GM21529 (cell line): ENCODE results near the gene LCMT1.
"Not testable (repeated sequence)": the region's sequence is repeated elsewhere in the genome, so short reads cannot be mapped to it uniquely, and the experiment has no call there.

Source experiments
- ATAC-seq: cut with Tn5 transposase; IDR thresholded peaks from one replicate; pipeline ENCODE4 v1.9.1; 2021; ENCODE audit not compliant: unreplicated experiment

Gene LCMT1

GRCh38 chr16:25141648-25142047 is 30.1 kb downstream of the LCMT1 start:
- ATAC-seq = no peak

GRCh38 chr16:25143928-25144327 is 32.4 kb downstream of the LCMT1 start:
- no peak for ATAC-seq

- ATAC-seq = no peak
Observed at GRCh38 chr16:25148568-25149215, 37.1 kb downstream of the LCMT1 start.

GRCh38 chr16:25151996-25152395 is 40.5 kb downstream of the LCMT1 start:
- ATAC-seq = no peak

GRCh38 chr16:25155553-25156460 is 44.3 kb downstream of the LCMT1 start:
- no peak for ATAC-seq

- ATAC-seq = no peak
Observed at GRCh38 chr16:25157271-25157875, 45.8 kb downstream of the LCMT1 start.

- ATAC-seq = no peak
Observed at GRCh38 chr16:25158401-25158800, 46.9 kb downstream of the LCMT1 start.

GRCh38 chr16:25161753-25162367 is 50.3 kb downstream of the LCMT1 start:
- no peak for ATAC-seq

GRCh38 chr16:25163683-25164082 is 52.1 kb downstream of the LCMT1 start:
- no peak for ATAC-seq

GRCh38 chr16:25165284-25165683 is 53.7 kb downstream of the LCMT1 start:
- ATAC-seq = no peak

GRCh38 chr16:25167920-25168319 is 56.4 kb downstream of the LCMT1 start:
- not testable (repeated sequence) for ATAC-seq

GRCh38 chr16:25171390-25171789 is 59.8 kb downstream of the LCMT1 start:
- no peak for ATAC-seq

GRCh38 chr16:25172831-25173230 is 61.3 kb downstream of the LCMT1 start:
- no peak for ATAC-seq

GRCh38 chr16:25174285-25174684 is 62.7 kb downstream of the LCMT1 start:
- ATAC-seq = no peak

GRCh38 chr16:25176136-25176535 is 64.6 kb downstream of the LCMT1 start:
- ATAC-seq = no peak

GRCh38 chr16:25177512-25177830 is 65.9 kb downstream of the LCMT1 start:
- no peak for ATAC-seq

GRCh38 chr16:25177831-25178688 is 66.5 kb downstream of the LCMT1 start:
- ATAC-seq = no peak

GRCh38 chr16:25181236-25181635 is 69.7 kb downstream of the LCMT1 start:
- not testable (repeated sequence) for ATAC-seq

- ATAC-seq = no peak
Observed at GRCh38 chr16:25184771-25185170, 73.2 kb downstream of the LCMT1 start.

GRCh38 chr16:25187491-25187795 is 75.9 kb downstream of the LCMT1 start:
- no peak for ATAC-seq

- ATAC-seq = no peak
Observed at GRCh38 chr16:25189305-25189704, 77.8 kb downstream of the LCMT1 start.
